ENCODE data around the gene TRIM65. TPM values are rescaled to one million over a fixed set of nuclear protein-coding genes. Genes with fewer than 3 reads are reported as not detected.

The TRIM65 gene
- total and polyA plus RNA-seq, 2 of the 13 experiments (the other 11 are each of a cell fraction or from before 2014, with no cell fraction given): 10.3 to 22.4 TPM

DNA sequence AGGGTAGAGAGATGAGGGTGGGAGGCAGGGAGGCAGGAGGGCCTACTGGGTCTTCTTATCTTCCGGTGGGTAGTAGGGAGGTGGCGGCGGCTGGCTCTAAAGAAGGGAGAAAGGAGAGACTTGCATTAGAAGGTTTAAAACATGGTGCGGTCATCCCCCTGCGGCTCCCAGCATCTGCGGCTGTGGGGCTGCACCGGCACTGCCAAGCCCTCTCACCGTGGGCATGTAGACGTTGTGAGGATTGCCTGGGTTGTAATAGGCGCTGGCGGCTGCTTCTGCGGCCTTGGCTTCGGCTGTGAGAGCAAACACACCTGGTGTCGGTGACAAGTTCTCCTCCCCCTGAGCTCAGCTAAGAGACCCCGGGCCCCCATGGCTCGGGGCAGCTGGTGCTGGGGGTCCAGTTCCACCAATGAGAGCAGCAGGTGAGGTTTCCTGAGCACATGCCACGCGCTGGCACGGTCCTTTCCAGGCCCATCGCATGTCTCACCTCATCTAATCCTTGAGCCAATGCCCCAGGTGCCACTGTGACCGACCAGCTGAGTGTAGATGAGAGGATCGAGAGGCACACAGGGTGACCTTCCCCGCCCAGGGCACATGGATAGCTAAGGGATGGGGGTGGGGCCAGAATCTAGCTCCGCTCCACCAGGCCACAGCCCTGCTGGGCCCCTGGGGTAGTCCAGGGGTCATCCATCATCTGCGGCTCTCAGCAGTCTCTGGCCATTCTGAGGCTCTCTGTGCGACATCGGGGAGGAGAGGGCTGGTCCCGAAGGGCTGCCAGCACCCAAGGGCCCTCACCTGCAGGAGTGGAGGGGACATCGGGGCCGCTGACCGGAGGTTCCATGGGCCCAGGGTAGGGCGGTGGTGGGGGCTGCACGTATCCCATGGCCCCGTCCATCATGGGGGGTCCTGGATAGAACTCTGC lies 49.8 kb downstream of the TRIM65 start (continued):
- TF ChIP-seq, protein P1, sequence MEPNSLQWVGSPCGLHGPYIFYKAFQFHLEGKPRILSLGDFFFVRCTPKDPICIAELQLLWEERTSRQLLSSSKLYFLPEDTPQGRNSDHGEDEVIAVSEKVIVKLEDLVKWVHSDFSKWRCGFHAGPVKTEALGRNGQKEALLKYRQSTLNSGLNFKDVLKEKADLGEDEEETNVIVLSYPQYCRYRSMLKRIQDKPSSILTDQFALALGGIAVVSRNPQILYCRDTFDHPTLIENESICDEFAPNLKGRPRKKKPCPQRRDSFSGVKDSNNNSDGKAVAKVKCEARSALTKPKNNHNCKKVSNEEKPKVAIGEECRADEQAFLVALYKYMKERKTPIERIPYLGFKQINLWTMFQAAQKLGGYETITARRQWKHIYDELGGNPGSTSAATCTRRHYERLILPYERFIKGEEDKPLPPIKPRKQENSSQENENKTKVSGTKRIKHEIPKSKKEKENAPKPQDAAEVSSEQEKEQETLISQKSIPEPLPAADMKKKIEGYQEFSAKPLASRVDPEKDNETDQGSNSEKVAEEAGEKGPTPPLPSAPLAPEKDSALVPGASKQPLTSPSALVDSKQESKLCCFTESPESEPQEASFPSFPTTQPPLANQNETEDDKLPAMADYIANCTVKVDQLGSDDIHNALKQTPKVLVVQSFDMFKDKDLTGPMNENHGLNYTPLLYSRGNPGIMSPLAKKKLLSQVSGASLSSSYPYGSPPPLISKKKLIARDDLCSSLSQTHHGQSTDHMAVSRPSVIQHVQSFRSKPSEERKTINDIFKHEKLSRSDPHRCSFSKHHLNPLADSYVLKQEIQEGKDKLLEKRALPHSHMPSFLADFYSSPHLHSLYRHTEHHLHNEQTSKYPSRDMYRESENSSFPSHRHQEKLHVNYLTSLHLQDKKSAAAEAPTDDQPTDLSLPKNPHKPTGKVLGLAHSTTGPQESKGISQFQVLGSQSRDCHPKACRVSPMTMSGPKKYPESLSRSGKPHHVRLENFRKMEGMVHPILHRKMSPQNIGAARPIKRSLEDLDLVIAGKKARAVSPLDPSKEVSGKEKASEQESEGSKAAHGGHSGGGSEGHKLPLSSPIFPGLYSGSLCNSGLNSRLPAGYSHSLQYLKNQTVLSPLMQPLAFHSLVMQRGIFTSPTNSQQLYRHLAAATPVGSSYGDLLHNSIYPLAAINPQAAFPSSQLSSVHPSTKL (CRISPR knock-in tag; IDR thresholded peaks at IDR 0.05): peak; percentile 86; the same call in 1 of the 2 replicates
- TF ChIP-seq, protein P2, sequence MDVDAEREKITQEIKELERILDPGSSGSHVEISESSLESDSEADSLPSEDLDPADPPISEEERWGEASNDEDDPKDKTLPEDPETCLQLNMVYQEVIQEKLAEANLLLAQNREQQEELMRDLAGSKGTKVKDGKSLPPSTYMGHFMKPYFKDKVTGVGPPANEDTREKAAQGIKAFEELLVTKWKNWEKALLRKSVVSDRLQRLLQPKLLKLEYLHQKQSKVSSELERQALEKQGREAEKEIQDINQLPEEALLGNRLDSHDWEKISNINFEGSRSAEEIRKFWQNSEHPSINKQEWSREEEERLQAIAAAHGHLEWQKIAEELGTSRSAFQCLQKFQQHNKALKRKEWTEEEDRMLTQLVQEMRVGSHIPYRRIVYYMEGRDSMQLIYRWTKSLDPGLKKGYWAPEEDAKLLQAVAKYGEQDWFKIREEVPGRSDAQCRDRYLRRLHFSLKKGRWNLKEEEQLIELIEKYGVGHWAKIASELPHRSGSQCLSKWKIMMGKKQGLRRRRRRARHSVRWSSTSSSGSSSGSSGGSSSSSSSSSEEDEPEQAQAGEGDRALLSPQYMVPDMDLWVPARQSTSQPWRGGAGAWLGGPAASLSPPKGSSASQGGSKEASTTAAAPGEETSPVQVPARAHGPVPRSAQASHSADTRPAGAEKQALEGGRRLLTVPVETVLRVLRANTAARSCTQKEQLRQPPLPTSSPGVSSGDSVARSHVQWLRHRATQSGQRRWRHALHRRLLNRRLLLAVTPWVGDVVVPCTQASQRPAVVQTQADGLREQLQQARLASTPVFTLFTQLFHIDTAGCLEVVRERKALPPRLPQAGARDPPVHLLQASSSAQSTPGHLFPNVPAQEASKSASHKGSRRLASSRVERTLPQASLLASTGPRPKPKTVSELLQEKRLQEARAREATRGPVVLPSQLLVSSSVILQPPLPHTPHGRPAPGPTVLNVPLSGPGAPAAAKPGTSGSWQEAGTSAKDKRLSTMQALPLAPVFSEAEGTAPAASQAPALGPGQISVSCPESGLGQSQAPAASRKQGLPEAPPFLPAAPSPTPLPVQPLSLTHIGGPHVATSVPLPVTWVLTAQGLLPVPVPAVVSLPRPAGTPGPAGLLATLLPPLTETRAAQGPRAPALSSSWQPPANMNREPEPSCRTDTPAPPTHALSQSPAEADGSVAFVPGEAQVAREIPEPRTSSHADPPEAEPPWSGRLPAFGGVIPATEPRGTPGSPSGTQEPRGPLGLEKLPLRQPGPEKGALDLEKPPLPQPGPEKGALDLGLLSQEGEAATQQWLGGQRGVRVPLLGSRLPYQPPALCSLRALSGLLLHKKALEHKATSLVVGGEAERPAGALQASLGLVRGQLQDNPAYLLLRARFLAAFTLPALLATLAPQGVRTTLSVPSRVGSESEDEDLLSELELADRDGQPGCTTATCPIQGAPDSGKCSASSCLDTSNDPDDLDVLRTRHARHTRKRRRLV (CRISPR knock-in tag; IDR thresholded peaks at IDR 0.05): 0 out of 2 replicates have a peak, but pooled peaks have one; percentile 72
- TF ChIP-seq ZNF616 (CRISPR knock-in tag; IDR thresholded peaks at IDR 0.05; ENCODE audit: low read depth) (peak; percentile 88; the same call in 1 of the 2 replicates), ZNF839 (CRISPR knock-in tag; IDR thresholded peaks at IDR 0.05; ENCODE audit: borderline replicate concordance) (no peak), FOXC1 (CRISPR knock-in tag; IDR thresholded peaks at IDR 0.05; ENCODE audit: borderline replicate concordance) (peak; percentile 97), NFIB (CRISPR knock-in tag; IDR thresholded peaks at IDR 0.05; ENCODE audit: borderline replicate concordance) (no peak), ZSCAN20 (CRISPR knock-in tag; IDR thresholded peaks at IDR 0.05; ENCODE audit: borderline replicate concordance) (no peak), ZNF230 (CRISPR knock-in tag; IDR thresholded peaks at IDR 0.05) (peak; percentile 94), HNF4G (IDR thresholded peaks at IDR 0.05; ENCODE audit: borderline replicate concordance, low read depth, low read length) (peak; percentile 90), HNF4G (CRISPR knock-in tag; IDR thresholded peaks at IDR 0.05; ENCODE audit: borderline replicate concordance, low read depth) (peak; percentile 63; the same call in 1 of the 2 replicates), ZSCAN29 (CRISPR knock-in tag; conservative IDR thresholded peaks at IDR 0.05) (peak; percentile 85), CBX2 (IDR thresholded peaks at IDR 0.05; ENCODE audit: low read depth, low read length) (no peak), CBX2 (CRISPR knock-in tag; IDR thresholded peaks at IDR 0.05; ENCODE audit: low read depth) (no peak), SMAD3 (CRISPR knock-in tag; IDR thresholded peaks at IDR 0.05) (peak; percentile 77; the same call in 1 of the 2 replicates), HOXA7 (CRISPR knock-in tag; IDR thresholded peaks at IDR 0.05) (no peak; the same call in 1 of the 2 replicates)
- TF ChIP-seq, protein P3, sequence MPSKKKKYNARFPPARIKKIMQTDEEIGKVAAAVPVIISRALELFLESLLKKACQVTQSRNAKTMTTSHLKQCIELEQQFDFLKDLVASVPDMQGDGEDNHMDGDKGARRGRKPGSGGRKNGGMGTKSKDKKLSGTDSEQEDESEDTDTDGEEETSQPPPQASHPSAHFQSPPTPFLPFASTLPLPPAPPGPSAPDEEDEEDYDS (CRISPR knock-in tag; IDR thresholded peaks at IDR 0.05): no peak; the same call in 1 of the 2 replicates
- TF ChIP-seq, protein P4, sequence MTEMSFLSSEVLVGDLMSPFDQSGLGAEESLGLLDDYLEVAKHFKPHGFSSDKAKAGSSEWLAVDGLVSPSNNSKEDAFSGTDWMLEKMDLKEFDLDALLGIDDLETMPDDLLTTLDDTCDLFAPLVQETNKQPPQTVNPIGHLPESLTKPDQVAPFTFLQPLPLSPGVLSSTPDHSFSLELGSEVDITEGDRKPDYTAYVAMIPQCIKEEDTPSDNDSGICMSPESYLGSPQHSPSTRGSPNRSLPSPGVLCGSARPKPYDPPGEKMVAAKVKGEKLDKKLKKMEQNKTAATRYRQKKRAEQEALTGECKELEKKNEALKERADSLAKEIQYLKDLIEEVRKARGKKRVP (CRISPR knock-in tag; IDR thresholded peaks at IDR 0.05): no peak; a peak in 1 of 4 replicates

Measured in HepG2 (cell line).